ENCODE measurements around the gene SGSH.

GRCh38 chr17:80187515-80187941, 32.6 kb downstream of the SGSH start:
- no peak for TF ChIP-seq CTCF (conservative IDR thresholded peaks at IDR 0.05; ENCODE audit: low read length)
- TF ChIP-seq EZH2phosphoT487 (IDR thresholded peaks at IDR 0.05; ENCODE audit: borderline replicate concordance, low read depth, low read length) = no peak
